ENCODE results near the gene TCERG1L. TPM values are rescaled to one million over a fixed set of nuclear protein-coding genes. Genes with fewer than 3 reads are reported as not detected.

TCERG1L gene
- total and polyA plus RNA-seq, 4 donors: not detected

GRCh38 chr10:131129544-131129943 lies 182.0 kb downstream of the TCERG1L start:
- H3K36me3 ChIP-seq (ENCODE audit: control insufficient read depth in 1 of 2, insufficient read depth in 2 of 2, low read length in 1 of 2): no peaks in the 10 kb centered on the region
- H3K4me3 ChIP-seq (ENCODE audit: low read length in 2 of 2): no peak overlapping the region
- DNase-seq (no peak), ATAC-seq (ENCODE audit: low FRiP score) (no peak)
- intact Hi-C loops (cut with DNase I): no loop called here
- no peaks in the 10 kb centered on the region for H3K4me1 ChIP-seq (ENCODE audit: control insufficient read depth in 1 of 2, insufficient read depth in 2 of 2, low read length in 2 of 2)
- WGBS, 2 donors: 80 to 82% methylated on average over 6 of the region's 6 CpGs
- H3K9me3 ChIP-seq (ENCODE audit: control insufficient read depth, low read length): no peaks in the 10 kb centered on the region
- H3K27ac ChIP-seq (ENCODE audit: low read depth in 1 of 2, low read length in 2 of 2): no peak overlapping the region
- H3K27me3 ChIP-seq (ENCODE audit: control insufficient read depth in 1 of 2, insufficient read depth in 2 of 2, low read length in 1 of 2): no peaks in the 10 kb centered on the region

GRCh38 chr10:131128731-131129130 lies 182.8 kb downstream of the TCERG1L start:
- 65 to 77% methylated on average over 8 of the region's 8 CpGs for WGBS, 2 donors
- DNase-seq (no peak), ATAC-seq (ENCODE audit: low FRiP score) (no peak)
- Histone ChIP-seq H3K4me1 (ENCODE audit: control insufficient read depth in 1 of 2, insufficient read depth in 2 of 2, low read length in 2 of 2) (no peaks in the 10 kb centered on the region), H3K4me3 (ENCODE audit: low read length in 2 of 2) (no peak overlapping the region), H3K36me3 (ENCODE audit: control insufficient read depth in 1 of 2, insufficient read depth in 2 of 2, low read length in 1 of 2) (no peaks in the 10 kb centered on the region), H3K27ac (ENCODE audit: low read depth in 1 of 2, low read length in 2 of 2) (no peak overlapping the region), H3K27me3 (ENCODE audit: control insufficient read depth in 1 of 2, insufficient read depth in 2 of 2, low read length in 1 of 2) (no peaks in the 10 kb centered on the region), H3K9me3 (ENCODE audit: control insufficient read depth, low read length) (no peaks in the 10 kb centered on the region)
- intact Hi-C loops (cut with DNase I): no loop called here

DNA sequence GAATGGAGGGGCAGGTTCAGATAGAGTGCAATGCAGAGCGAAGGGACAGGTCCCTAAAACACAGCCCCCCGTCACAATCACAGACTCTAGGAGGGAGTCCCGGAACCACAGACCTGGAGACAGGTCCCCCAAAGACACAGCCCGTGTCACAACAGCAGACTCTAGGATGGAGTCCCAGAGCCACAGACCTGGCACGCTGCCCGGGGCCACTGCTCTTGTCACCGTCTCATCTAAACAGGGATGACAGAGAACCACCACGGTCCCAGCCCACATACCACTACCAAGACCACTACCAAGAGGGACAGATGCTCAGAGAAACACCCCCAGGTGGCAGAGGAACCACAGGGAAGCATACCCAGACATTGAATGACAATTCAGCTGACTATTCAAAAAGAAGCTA lies 183.9 kb downstream of the TCERG1L start:
- Histone ChIP-seq H3K27ac (ENCODE audit: low read depth in 1 of 2, low read length in 2 of 2) (no peak overlapping the region), H3K9me3 (ENCODE audit: control insufficient read depth, low read length) (no peaks in the 10 kb centered on the region), H3K4me1 (ENCODE audit: control insufficient read depth in 1 of 2, insufficient read depth in 2 of 2, low read length in 2 of 2) (no peaks in the 10 kb centered on the region), H3K27me3 (ENCODE audit: control insufficient read depth in 1 of 2, insufficient read depth in 2 of 2, low read length in 1 of 2) (no peaks in the 10 kb centered on the region), H3K36me3 (ENCODE audit: control insufficient read depth in 1 of 2, insufficient read depth in 2 of 2, low read length in 1 of 2) (no peaks in the 10 kb centered on the region), H3K4me3 (ENCODE audit: low read length in 2 of 2) (no peak overlapping the region)
- 65 to 69% methylated on average over 8 of the region's 8 CpGs for WGBS, 2 donors
- no peak for ATAC-seq (ENCODE audit: low FRiP score)
- no peak for DNase-seq
- intact Hi-C loops (cut with DNase I): no loop called here

DNA sequence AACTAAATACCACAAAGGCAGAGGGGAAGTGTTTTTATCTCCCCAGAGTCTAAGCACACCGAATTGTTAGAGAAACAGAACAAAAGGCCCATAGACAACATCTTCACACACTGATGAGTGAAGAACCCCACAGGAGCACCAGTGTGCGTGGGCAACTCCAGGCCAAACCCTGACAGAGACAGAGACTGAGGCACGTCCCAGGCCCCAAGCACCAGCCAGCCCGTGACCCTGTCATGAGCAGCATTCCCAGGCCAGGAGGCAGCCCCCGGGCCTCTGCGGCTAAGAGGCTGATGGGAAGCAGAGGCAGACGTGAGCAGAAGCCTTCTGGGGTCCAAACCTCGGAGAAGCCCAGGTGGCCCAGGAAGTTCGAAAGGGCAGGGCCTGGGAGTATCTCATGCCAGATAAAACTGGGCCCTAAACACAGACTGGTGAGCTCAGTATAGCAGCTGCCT lies 184.4 kb downstream of the TCERG1L start:
- WGBS, 2 donors: 55 to 67% methylated on average over 9 of the region's 9 CpGs
- no peaks in the 10 kb centered on the region for H3K4me1 ChIP-seq (ENCODE audit: control insufficient read depth in 1 of 2, insufficient read depth in 2 of 2, low read length in 2 of 2)
- no peak for ATAC-seq (ENCODE audit: low FRiP score)

GRCh38 chr10:131126321-131127137 lies 185.0 kb downstream of the TCERG1L start:
- H3K4me1 ChIP-seq (ENCODE audit: control insufficient read depth in 1 of 2, insufficient read depth in 2 of 2, low read length in 2 of 2): no peaks in the 10 kb centered on the region
- intact Hi-C loops (cut with DNase I): no loop called here
- no peaks in the 10 kb centered on the region for H3K27me3 ChIP-seq (ENCODE audit: control insufficient read depth in 1 of 2, insufficient read depth in 2 of 2, low read length in 1 of 2)
- no peaks in the 10 kb centered on the region for H3K36me3 ChIP-seq (ENCODE audit: control insufficient read depth in 1 of 2, insufficient read depth in 2 of 2, low read length in 1 of 2)
- no peaks in the 10 kb centered on the region for H3K9me3 ChIP-seq (ENCODE audit: control insufficient read depth, low read length)
- DNase-seq (no peak), ATAC-seq (ENCODE audit: low FRiP score) (no peak)
- no peak overlapping the region for H3K4me3 ChIP-seq (ENCODE audit: low read length in 2 of 2)
- WGBS, 2 donors: 46 to 50% methylated on average over 14 of the region's 14 CpGs
- H3K27ac ChIP-seq (ENCODE audit: low read depth in 1 of 2, low read length in 2 of 2): no peak overlapping the region

More for the DNA sequence above, 184.4 kb downstream of the TCERG1L start:
- H3K4me3 ChIP-seq (ENCODE audit: low read length in 2 of 2): no peak overlapping the region
- DNase-seq: no peak
- H3K36me3 ChIP-seq (ENCODE audit: control insufficient read depth in 1 of 2, insufficient read depth in 2 of 2, low read length in 1 of 2): no peaks in the 10 kb centered on the region
- no peaks in the 10 kb centered on the region for H3K27me3 ChIP-seq (ENCODE audit: control insufficient read depth in 1 of 2, insufficient read depth in 2 of 2, low read length in 1 of 2)
- intact Hi-C loops (cut with DNase I): no loop called here
- no peak overlapping the region for H3K27ac ChIP-seq (ENCODE audit: low read depth in 1 of 2, low read length in 2 of 2)
- no peaks in the 10 kb centered on the region for H3K9me3 ChIP-seq (ENCODE audit: control insufficient read depth, low read length)

GRCh38 chr10:131125511-131126225 lies 185.9 kb downstream of the TCERG1L start:
- no peaks in the 10 kb centered on the region for H3K4me1 ChIP-seq (ENCODE audit: control insufficient read depth in 1 of 2, insufficient read depth in 2 of 2, low read length in 2 of 2)
- no peaks in the 10 kb centered on the region for H3K9me3 ChIP-seq (ENCODE audit: control insufficient read depth, low read length)
- no peaks in the 10 kb centered on the region for H3K27me3 ChIP-seq (ENCODE audit: control insufficient read depth in 1 of 2, insufficient read depth in 2 of 2, low read length in 1 of 2)
- ATAC-seq (ENCODE audit: low FRiP score) (no peak), DNase-seq (no peak)
- H3K27ac ChIP-seq (ENCODE audit: low read depth in 1 of 2, low read length in 2 of 2): no peak overlapping the region
- WGBS, 2 donors: 67 to 74% methylated on average over 10 of the region's 10 CpGs
- no peak overlapping the region for H3K4me3 ChIP-seq (ENCODE audit: low read length in 2 of 2)
- intact Hi-C loops (cut with DNase I): no loop called here
- no peaks in the 10 kb centered on the region for H3K36me3 ChIP-seq (ENCODE audit: control insufficient read depth in 1 of 2, insufficient read depth in 2 of 2, low read length in 1 of 2)

- no peak overlapping the region for H3K4me3 ChIP-seq (ENCODE audit: low read length in 2 of 2)
- no peaks in the 10 kb centered on the region for H3K36me3 ChIP-seq (ENCODE audit: control insufficient read depth in 1 of 2, insufficient read depth in 2 of 2, low read length in 1 of 2)
- no peaks in the 10 kb centered on the region for H3K4me1 ChIP-seq (ENCODE audit: control insufficient read depth in 1 of 2, insufficient read depth in 2 of 2, low read length in 2 of 2)
- H3K27me3 ChIP-seq (ENCODE audit: control insufficient read depth in 1 of 2, insufficient read depth in 2 of 2, low read length in 1 of 2): no peaks in the 10 kb centered on the region
- no peaks in the 10 kb centered on the region for H3K9me3 ChIP-seq (ENCODE audit: control insufficient read depth, low read length)
- intact Hi-C loops (cut with DNase I): no loop called here
- DNase-seq (no peak), ATAC-seq (ENCODE audit: low FRiP score) (no peak)
- no peak overlapping the region for H3K27ac ChIP-seq (ENCODE audit: low read depth in 1 of 2, low read length in 2 of 2)
Observed at GRCh38 chr10:131124945-131125344, 186.6 kb downstream of the TCERG1L start.

DNA sequence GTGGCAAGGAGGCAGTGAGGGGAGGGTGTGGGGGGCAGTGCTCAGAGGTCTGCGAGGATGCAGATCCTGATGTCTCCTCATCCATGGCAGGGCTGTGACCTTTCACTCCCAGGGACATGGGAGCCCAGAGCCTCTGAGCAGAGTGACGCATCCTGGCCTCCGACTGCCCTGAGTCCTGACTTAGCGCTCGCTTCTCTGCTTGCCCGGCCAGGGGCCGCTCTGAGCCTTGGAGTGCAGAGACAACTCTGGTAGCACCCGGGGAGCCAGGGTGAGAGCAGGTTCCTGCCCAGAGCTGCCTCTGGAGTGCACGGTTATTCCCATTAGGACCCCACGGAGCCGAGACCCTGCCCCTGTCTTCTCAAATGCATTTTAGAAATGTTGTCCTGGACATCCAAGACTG lies 188.0 kb downstream of the TCERG1L start:
- no peaks in the 10 kb centered on the region for H3K27me3 ChIP-seq (ENCODE audit: control insufficient read depth in 1 of 2, insufficient read depth in 2 of 2, low read length in 1 of 2)
- DNase-seq: no peak
- 85 to 89% methylated on average over 11 of the region's 11 CpGs for WGBS, 2 donors
- H3K4me1 ChIP-seq (ENCODE audit: control insufficient read depth in 1 of 2, insufficient read depth in 2 of 2, low read length in 2 of 2): no peaks in the 10 kb centered on the region
- no peaks in the 10 kb centered on the region for H3K9me3 ChIP-seq (ENCODE audit: control insufficient read depth, low read length)
- intact Hi-C loops (cut with DNase I): no loop called here
- ATAC-seq (ENCODE audit: low FRiP score): no peak
- no peak overlapping the region for H3K4me3 ChIP-seq (ENCODE audit: low read length in 2 of 2)
- H3K36me3 ChIP-seq (ENCODE audit: control insufficient read depth in 1 of 2, insufficient read depth in 2 of 2, low read length in 1 of 2): no peaks in the 10 kb centered on the region
- no peak overlapping the region for H3K27ac ChIP-seq (ENCODE audit: low read depth in 1 of 2, low read length in 2 of 2)
